ENCODE results near the gene STRN3. TPM values are rescaled to one million over a fixed set of nuclear protein-coding genes. Genes with fewer than 3 reads are reported as not detected.

Gene STRN3
- total RNA-seq, 4 donors from 2014 or later = 34.8 to 52.6 (median 42.4) TPM

DNA sequence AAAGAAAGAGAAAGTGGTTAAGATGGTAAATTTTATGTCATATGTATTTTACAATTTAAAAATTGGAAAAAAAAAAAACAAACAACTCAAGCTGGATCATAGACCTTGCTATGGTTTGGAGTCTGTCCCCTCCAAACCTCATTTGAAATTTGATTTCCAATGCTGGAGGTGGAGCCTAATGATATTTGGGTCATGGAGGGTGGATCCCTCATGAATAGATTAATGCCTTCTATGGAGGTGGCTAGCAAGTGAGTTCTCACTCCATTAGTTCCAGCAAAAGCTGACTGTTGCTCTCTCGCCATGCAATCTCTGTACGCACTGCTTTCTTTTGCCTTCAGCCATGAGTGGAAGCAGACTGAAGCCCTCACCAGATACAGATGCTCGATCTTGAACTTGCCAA is 22.9 kb downstream of the STRN3 start:
- TF ChIP-seq, protein P1, sequence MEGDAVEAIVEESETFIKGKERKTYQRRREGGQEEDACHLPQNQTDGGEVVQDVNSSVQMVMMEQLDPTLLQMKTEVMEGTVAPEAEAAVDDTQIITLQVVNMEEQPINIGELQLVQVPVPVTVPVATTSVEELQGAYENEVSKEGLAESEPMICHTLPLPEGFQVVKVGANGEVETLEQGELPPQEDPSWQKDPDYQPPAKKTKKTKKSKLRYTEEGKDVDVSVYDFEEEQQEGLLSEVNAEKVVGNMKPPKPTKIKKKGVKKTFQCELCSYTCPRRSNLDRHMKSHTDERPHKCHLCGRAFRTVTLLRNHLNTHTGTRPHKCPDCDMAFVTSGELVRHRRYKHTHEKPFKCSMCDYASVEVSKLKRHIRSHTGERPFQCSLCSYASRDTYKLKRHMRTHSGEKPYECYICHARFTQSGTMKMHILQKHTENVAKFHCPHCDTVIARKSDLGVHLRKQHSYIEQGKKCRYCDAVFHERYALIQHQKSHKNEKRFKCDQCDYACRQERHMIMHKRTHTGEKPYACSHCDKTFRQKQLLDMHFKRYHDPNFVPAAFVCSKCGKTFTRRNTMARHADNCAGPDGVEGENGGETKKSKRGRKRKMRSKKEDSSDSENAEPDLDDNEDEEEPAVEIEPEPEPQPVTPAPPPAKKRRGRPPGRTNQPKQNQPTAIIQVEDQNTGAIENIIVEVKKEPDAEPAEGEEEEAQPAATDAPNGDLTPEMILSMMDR (IDR thresholded peaks at IDR 0.05; ENCODE audit: low read depth) = no peak

- TF ChIP-seq, protein P1 (IDR thresholded peaks at IDR 0.05; ENCODE audit: low read depth) = no peak
Measured at GRCh38 chr14:31001339-31001658, 24.9 kb downstream of the STRN3 start.

DNA sequence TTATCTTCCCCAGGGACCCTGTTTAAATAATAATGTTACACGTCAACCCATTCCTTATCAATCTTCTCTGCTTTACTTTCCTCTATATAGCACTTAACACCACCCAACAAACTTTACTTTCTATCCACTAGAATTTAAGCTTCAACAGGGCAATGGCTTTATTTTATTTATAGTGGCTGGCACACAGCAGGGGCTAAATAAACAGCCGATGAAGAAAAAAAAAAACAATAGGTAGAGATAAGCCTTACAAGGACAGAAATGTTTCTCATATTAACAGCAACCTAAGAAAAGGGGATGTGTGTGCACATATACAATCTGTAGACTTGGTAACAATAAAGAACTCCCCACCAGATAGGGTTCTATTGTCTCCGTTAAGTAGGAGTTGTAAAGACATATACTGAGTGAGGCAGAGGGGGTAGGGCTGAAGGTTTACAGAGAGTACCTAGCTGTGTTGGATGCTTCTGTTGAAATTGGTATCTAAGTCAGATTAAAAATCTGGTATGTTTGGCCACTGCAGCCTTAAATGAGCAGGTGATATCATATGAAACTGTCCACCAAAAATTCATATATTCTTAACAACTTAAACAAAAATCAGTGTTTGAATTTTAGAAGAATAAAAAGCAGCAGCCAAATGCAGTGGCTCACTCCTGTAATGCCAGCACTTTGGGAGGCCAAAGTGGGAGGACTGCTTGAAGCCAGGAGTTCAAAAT is 25.4 kb downstream of the STRN3 start:
- TF ChIP-seq, protein P1 (IDR thresholded peaks at IDR 0.05; ENCODE audit: low read depth) = no peak

DNA sequence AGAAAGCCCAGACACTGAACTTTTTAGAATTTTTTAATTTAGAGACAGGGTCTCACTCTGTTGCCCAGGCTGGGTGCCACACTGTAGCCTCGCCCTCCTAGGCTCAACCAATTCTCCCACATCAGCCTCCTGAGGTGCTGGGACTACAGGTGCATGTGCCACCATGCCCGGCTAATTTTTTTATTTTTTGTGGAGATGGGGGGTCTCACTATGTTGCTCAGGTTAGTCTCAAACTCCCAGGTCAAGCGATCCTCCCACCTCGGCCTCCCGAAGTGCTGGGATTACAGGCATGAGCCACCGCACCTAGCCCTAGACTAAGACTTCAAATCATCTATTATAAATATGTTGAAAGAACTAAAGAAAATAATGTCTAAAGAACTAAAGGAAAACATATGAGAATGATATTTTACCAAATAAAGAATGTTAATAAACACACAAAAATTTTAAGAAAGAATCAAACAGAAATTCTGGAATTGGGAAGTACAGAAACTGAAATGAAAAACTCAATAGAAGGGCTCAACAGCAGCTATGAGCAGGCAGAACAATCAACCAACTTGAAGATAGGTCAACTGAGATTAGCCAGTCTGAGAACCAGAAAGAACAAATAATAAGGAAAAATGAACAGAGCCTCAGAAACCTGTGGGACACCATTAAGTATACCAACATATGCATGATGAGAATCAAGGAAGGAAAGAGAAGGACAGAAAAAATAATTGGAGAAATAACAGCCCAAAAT is 27.0 kb downstream of the STRN3 start:
- TF ChIP-seq, protein P1 (IDR thresholded peaks at IDR 0.05; ENCODE audit: low read depth) = no peak

DNA sequence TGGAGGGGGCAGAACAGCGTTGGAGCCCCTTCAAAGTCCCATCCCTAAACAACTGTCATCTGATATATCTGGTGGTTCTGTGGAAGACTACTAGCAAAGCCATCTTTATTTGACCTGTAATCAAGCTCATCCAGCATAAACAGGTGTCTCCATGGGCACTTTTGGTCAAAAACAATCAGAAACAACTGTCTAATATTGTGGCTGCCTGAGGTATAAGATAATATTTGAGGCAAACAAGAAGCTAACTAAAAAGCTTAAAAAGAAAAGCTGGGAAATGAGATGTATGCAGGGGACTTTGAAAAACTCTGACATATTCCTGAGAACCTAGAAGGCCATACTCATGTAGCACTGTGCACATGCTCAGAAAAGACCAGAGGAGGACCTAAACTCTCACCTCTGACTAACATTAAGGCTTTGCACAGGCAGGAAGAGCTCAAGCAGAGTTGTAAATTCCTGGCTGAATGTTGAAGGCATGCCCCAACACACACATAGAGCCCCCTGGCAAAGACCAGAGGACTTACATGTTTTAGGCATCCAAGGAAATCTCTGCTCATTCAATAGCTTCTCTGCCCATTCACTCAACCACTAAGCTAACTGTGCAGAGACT is 28.0 kb downstream of the STRN3 start:
- TF ChIP-seq, protein P1 (IDR thresholded peaks at IDR 0.05; ENCODE audit: low read depth) = no peak

GRCh38 chr14:30996892-30997659 is 29.1 kb downstream of the STRN3 start:
- TF ChIP-seq, protein P1 (IDR thresholded peaks at IDR 0.05; ENCODE audit: low read depth) = no peak

GRCh38 chr14:30995689-30996088 is 30.5 kb downstream of the STRN3 start:
- TF ChIP-seq, protein P1 (IDR thresholded peaks at IDR 0.05; ENCODE audit: low read depth) = no peak
